C4-2B (cell line): ENCODE data around the gene PPP2R2B.

Source experiments
- CTCF ChIP-seq: fragments of 450-650 bp; conservative IDR thresholded peaks from 2 replicates; pipeline ENCODE4 v1.5.1; 2017; ENCODE audit warnings: mild to moderate bottlenecking
- ZFX ChIP-seq: fragments of 450-650 bp; IDR thresholded peaks from 2 replicates; pipeline ENCODE4 v1.6.1; 2017

- TF ChIP-seq CTCF (no peak), ZFX (no peak)
Observed at GRCh38 chr5:146805081-146805480, 73.5 kb downstream of the PPP2R2B start.
